CD4-positive, alpha-beta memory T cell (primary cell): Measurements from ENCODE around the gene SMARCD1. TPM values are rescaled to one million over a fixed set of nuclear protein-coding genes. Genes with fewer than 3 reads are reported as not detected.
"Not testable (repeated sequence)": the region's sequence is repeated elsewhere in the genome, so short reads cannot be mapped to it uniquely, and the experiment has no call there.

ENCODE experiments used
- CTCF ChIA-PET: fragments of 350-600 bp; sonication (Branson Sonifier 250); formaldehyde crosslinking; loops from one replicate; lab custom pipeline; 2021; ENCODE audit warnings: inconsistent platforms; ENCODE audit not compliant: partially characterized antibody; lab: Charles Lee
- POLR2A ChIA-PET: fragments of 350-600 bp; sonication (Branson Sonifier 250); formaldehyde crosslinking; loops from one replicate; lab custom pipeline; 2021; ENCODE audit not compliant: partially characterized antibody; lab: Charles Lee
- DNase-seq, 5 donors: peaks; one replicate each; pipeline versions ENCODE4 v3.0.0 to v3.0.0-alpha.2; 2020 to 2022; ENCODE audit warnings: mixed read lengths in 1 of 5
- H3K27ac ChIP-seq: one replicate; pipeline ENCODE4 v1.7.0; 2013; ENCODE audit warnings: low read depth, low read length
- H3K27me3 ChIP-seq: 2 replicates; pipeline ENCODE4 v1.7.0; 2013; ENCODE audit warnings: mild to moderate bottlenecking, low read length, moderate library complexity; ENCODE audit not compliant: insufficient read depth
- H3K36me3 ChIP-seq: 2 replicates; pipeline ENCODE4 v1.7.0; 2013; ENCODE audit warnings: mild to moderate bottlenecking, low read length, moderate library complexity; ENCODE audit not compliant: insufficient read depth
- H3K4me1 ChIP-seq: 2 replicates; pipeline ENCODE4 v1.7.0; 2013; ENCODE audit warnings: mild to moderate bottlenecking, low read length, moderate library complexity; ENCODE audit not compliant: insufficient read depth
- H3K4me3 ChIP-seq, 2 donors: one replicate each; pipeline ENCODE4 v1.7.0; 2013; ENCODE audit warnings: low read length in 2 of 2, mild to moderate bottlenecking in 1 of 2
- H3K9me3 ChIP-seq, 2 donors: one replicate each; pipeline ENCODE4 v1.7.0; 2013; ENCODE audit warnings: low read length in 2 of 2, control low read depth in 1 of 2; ENCODE audit not compliant: control insufficient read depth in 1 of 2
- H3K27ac Mint-ChIP-seq, 7 donors: one replicate each; pipeline ENCODE4 v1.8.0; 2020 to 2021; ENCODE audit warnings: mixed read lengths in 7 of 7, mild to moderate bottlenecking in 6 of 7, inconsistent platforms in 3 of 7, moderate library complexity in 3 of 7
- H3K27me3 Mint-ChIP-seq, 2 donors: one replicate each; pipeline ENCODE4 v1.8.0; 2020 to 2021; ENCODE audit warnings: mixed read lengths in 2 of 2
- H3K36me3 Mint-ChIP-seq, 2 donors: one replicate each; pipeline ENCODE4 v1.8.0; 2020 to 2021; ENCODE audit warnings: mixed read lengths in 2 of 2, inconsistent platforms in 1 of 2, mild to moderate bottlenecking in 1 of 2
- H3K4me1 Mint-ChIP-seq, 4 donors: one replicate each; pipeline ENCODE4 v1.8.0; 2020 to 2021; ENCODE audit warnings: mixed read lengths in 4 of 4, mild to moderate bottlenecking in 1 of 4
- H3K4me3 Mint-ChIP-seq, 8 donors: one replicate each; pipeline ENCODE4 v1.8.0; 2020 to 2021; ENCODE audit warnings: mixed read lengths in 8 of 8, mild to moderate bottlenecking in 7 of 8, moderate library complexity in 6 of 8, inconsistent platforms in 3 of 8
- H3K9me3 Mint-ChIP-seq, 8 donors: one replicate each; pipeline ENCODE4 v1.8.0; 2020 to 2021; ENCODE audit warnings: mixed read lengths in 8 of 8, mild to moderate bottlenecking in 5 of 8, inconsistent platforms in 3 of 8, moderate library complexity in 1 of 8
- intact Hi-C: fragments of 100-400 bp; cut with micrococcal nuclease; formaldehyde crosslinking; loops from one replicate; pipeline ENCODE4 v1.15.1; 2023
- polyA plus RNA-seq, 2 donors: library from polyadenylated mRNA; unstranded; fragments of 300-500 nt; fragmentation: Illumina TruSeq; gene quantifications; one replicate each; pipeline ENCODE4 v1.2.3, GENCODE V29; 2021
- total RNA-seq, 2 experiments: library from RNA; stranded (reverse); gene quantifications; one replicate each; pipeline ENCODE4 v1.2.3, GENCODE V29; 2021

SMARCD1 gene
- total and polyA plus RNA-seq, 4 experiments from 2014 or later: 13.0 to 64.5 (median 37.0) TPM

GRCh38 chr12:50083301-50083700, 1.8 kb upstream of the SMARCD1 start:
- H3K9me3 Mint-ChIP-seq: no peaks in the 10 kb centered on the region
- no peaks in the 10 kb centered on the region for H3K27me3 Mint-ChIP-seq
- Histone ChIP-seq H3K9me3 (no peaks in the 10 kb centered on the region), H3K4me1 (peaks cover 19% of the 10 kb centered on the region), H3K27me3 (no peaks in the 10 kb centered on the region), H3K4me3 (no peak overlapping the region), H3K27ac (no peak overlapping the region), H3K36me3 (peaks cover 10% of the 10 kb centered on the region)
- DNase-seq: no peak
- H3K4me3 Mint-ChIP-seq: peak overlapping the region; percentile 28 to 85 (median 75)
- peaks cover 9 to 30% of the 10 kb centered on the region in 2 donors for H3K36me3 Mint-ChIP-seq
- POLR2A ChIA-PET: interaction anchor here (1.4 to 4.6 kb wide), 2 partner anchors 29 to 84 kb away, joined by 8 to 110 read pairs; partner anchors contain the start of genes CERS5 and COX14
- intact Hi-C loops: loop anchor here (10.0 kb wide), 1 partner anchor 322 kb away; the partner anchor contains the start of gene LARP4
- CTCF ChIA-PET: interaction anchor here (0.8 to 16.2 kb wide), 5 partner anchors 9 to 89 kb away, joined by 3 to 316 read pairs (median 14); partner anchors contain the start of genes CERS5, COX14 and GPD1
- H3K4me1 Mint-ChIP-seq: peaks cover 7 to 29% (median 21%) of the 10 kb centered on the region in 4 donors
- H3K27ac Mint-ChIP-seq: peak overlapping the region; percentile 19 to 90 (median 87)

- POLR2A ChIA-PET: interaction anchor here (0.7 to 4.6 kb wide), 19 partner anchors 10 to 819 kb away, joined by 3 to 110 read pairs (median 4); partner anchors contain the start of genes CERS5, COX14, DIP2B and LIMA1
These were observed 750 bp upstream of the SMARCD1 start for GRCh38 chr12:50084409-50084774.

GRCh38 chr12:50085615-50086072, 502 bp downstream of the SMARCD1 start:
- Histone ChIP-seq H3K4me1 (peaks cover 27% of the 10 kb centered on the region), H3K27ac (peak overlapping the region; percentile 84), H3K27me3 (no peaks in the 10 kb centered on the region), H3K36me3 (peaks cover 29% of the 10 kb centered on the region), H3K9me3 (no peaks in the 10 kb centered on the region), H3K4me3 (peak overlapping the region; percentile 2 to 73)
- no peak for DNase-seq
- H3K27ac Mint-ChIP-seq: peak overlapping the region; percentile 93 to 98 (median 96)
- peaks cover 24 to 50% of the 10 kb centered on the region in 2 donors for H3K36me3 Mint-ChIP-seq
- intact Hi-C loops: loop anchor here (1.0 to 10.0 kb wide), 4 partner anchors 26 to 319 kb away; partner anchors contain the start of genes CERS5, LARP4 and RACGAP1
- peak overlapping the region; percentile 87 to 96 (median 94) for H3K4me3 Mint-ChIP-seq
- H3K9me3 Mint-ChIP-seq: no peaks in the 10 kb centered on the region
- peaks cover 13 to 37% (median 27%) of the 10 kb centered on the region in 4 donors for H3K4me1 Mint-ChIP-seq
- POLR2A ChIA-PET: interaction anchor here (0.6 to 4.6 kb wide), 16 partner anchors 11 to 821 kb away, joined by 3 to 110 read pairs (median 4); partner anchors contain the start of genes CERS5, COX14, LIMA1 and RACGAP1
- H3K27me3 Mint-ChIP-seq: no peaks in the 10 kb centered on the region
- CTCF ChIA-PET: interaction anchor here (0.8 to 16.2 kb wide), 9 partner anchors 8 to 198 kb away, joined by 3 to 316 read pairs (median 7); partner anchors contain the start of genes CERS5, COX14, GPD1 and LIMA1

More at GRCh38 chr12:50084409-50084774, 750 bp upstream of the SMARCD1 start:
- peak overlapping the region; percentile 92 to 96 (median 94) for H3K4me3 Mint-ChIP-seq
- CTCF ChIA-PET: interaction anchor here (0.9 to 16.2 kb wide), 14 partner anchors 8 to 199 kb away, joined by 3 to 316 read pairs (median 6); partner anchors contain the start of genes CERS5, COX14, GPD1 and LIMA1
- H3K9me3 ChIP-seq, DNase-seq, H3K27me3 Mint-ChIP-seq, H3K27me3 ChIP-seq, H3K9me3 Mint-ChIP-seq: not testable (repeated sequence)
- H3K36me3 Mint-ChIP-seq: peaks cover 17 to 40% of the 10 kb centered on the region in 2 donors
- Histone ChIP-seq H3K36me3 (peaks cover 18% of the 10 kb centered on the region), H3K27ac (peak overlapping the region; percentile 84), H3K4me1 (peaks cover 27% of the 10 kb centered on the region), H3K4me3 (peak overlapping the region; percentile 73 to 97)
- H3K4me1 Mint-ChIP-seq: peaks cover 13 to 37% (median 27%) of the 10 kb centered on the region in 4 donors
- H3K27ac Mint-ChIP-seq: peak overlapping the region; percentile 93 to 99 (median 98)
- intact Hi-C loops: loop anchor here (10.0 kb wide), 1 partner anchor 320 kb away; the partner anchor contains the start of gene LARP4

GRCh38 chr12:50086148-50086547, 1.0 kb downstream of the SMARCD1 start:
- peaks cover 27% of the 10 kb centered on the region for H3K4me1 ChIP-seq
- Mint-ChIP-seq H3K4me3 (peak overlapping the region; percentile 76 to 96 (median 93)), H3K4me1 (peaks cover 13 to 37% (median 27%) of the 10 kb centered on the region in 4 donors), H3K36me3 (peaks cover 27 to 53% of the 10 kb centered on the region in 2 donors), H3K27me3 (no peaks in the 10 kb centered on the region), H3K27ac (peak overlapping the region; percentile 42 to 98 (median 95)), H3K9me3 (no peaks in the 10 kb centered on the region)
- no peak overlapping the region for H3K4me3 ChIP-seq
- peaks cover 32% of the 10 kb centered on the region for H3K36me3 ChIP-seq
- intact Hi-C loops: loop anchor here (10.0 kb wide), 1 partner anchor 319 kb away; the partner anchor contains the start of gene LARP4
- no peak for DNase-seq
- CTCF ChIA-PET: interaction anchor here (1.2 to 16.2 kb wide), 6 partner anchors 7 to 197 kb away, joined by 3 to 316 read pairs (median 8); partner anchors contain the start of genes CERS5, COX14, GPD1 and LIMA1
- no peaks in the 10 kb centered on the region for H3K27me3 ChIP-seq
- peak overlapping the region; percentile 84 for H3K27ac ChIP-seq
- POLR2A ChIA-PET: interaction anchor here (0.7 to 4.6 kb wide), 3 partner anchors 26 to 197 kb away, joined by 6 to 110 read pairs (median 13); partner anchors contain the start of genes CERS5, COX14 and LIMA1
- no peaks in the 10 kb centered on the region for H3K9me3 ChIP-seq

GRCh38 chr12:50087151-50087550, 2.0 kb downstream of the SMARCD1 start:
- peak overlapping the region in 6 of 8 donors; percentile 38 to 52 (median 48) for H3K4me3 Mint-ChIP-seq

GRCh38 chr12:50087995-50088394, 2.9 kb downstream of the SMARCD1 start:
- intact Hi-C loops: loop anchor here (1.0 to 10.0 kb wide), 2 partner anchors 87 to 317 kb away; partner anchors contain the start of gene LARP4
- DNase-seq: no peak
- POLR2A ChIA-PET: interaction anchor here (1.1 to 1.9 kb wide), 3 partner anchors 23 to 88 kb away, joined by 3 to 9 read pairs (median 7); partner anchors contain the start of gene CERS5
- Mint-ChIP-seq H3K9me3 (no peaks in the 10 kb centered on the region), H3K4me1 (peaks cover 13 to 32% (median 27%) of the 10 kb centered on the region in 4 donors), H3K27me3 (no peaks in the 10 kb centered on the region), H3K36me3 (peaks cover 32 to 62% of the 10 kb centered on the region in 2 donors), H3K4me3 (peak overlapping the region in 3 of 8 donors; percentile 9 to 36 (median 21)), H3K27ac (peak overlapping the region in 4 of 7 donors; percentile 14 to 70 (median 31))
- no peaks in the 10 kb centered on the region for H3K9me3 ChIP-seq
- no peak overlapping the region for H3K4me3 ChIP-seq
- H3K27ac ChIP-seq: no peak overlapping the region
- H3K27me3 ChIP-seq: no peaks in the 10 kb centered on the region
- peaks cover 27% of the 10 kb centered on the region for H3K4me1 ChIP-seq
- CTCF ChIA-PET: interaction anchor here (0.8 to 16.2 kb wide), 12 partner anchors 9 to 227 kb away, joined by 3 to 316 read pairs (median 4); partner anchors contain the start of genes CERS5, COX14 and GPD1
- peaks cover 41% of the 10 kb centered on the region for H3K36me3 ChIP-seq

More at GRCh38 chr12:50087151-50087550, 2.0 kb downstream of the SMARCD1 start:
- Histone ChIP-seq H3K4me1 (peaks cover 27% of the 10 kb centered on the region), H3K4me3 (no peak overlapping the region), H3K27me3 (no peaks in the 10 kb centered on the region), H3K36me3 (peaks cover 35% of the 10 kb centered on the region), H3K9me3 (no peaks in the 10 kb centered on the region), H3K27ac (no peak overlapping the region)
- Mint-ChIP-seq H3K4me1 (peaks cover 13 to 37% (median 27%) of the 10 kb centered on the region in 4 donors), H3K36me3 (peaks cover 32 to 62% of the 10 kb centered on the region in 2 donors), H3K27ac (peak overlapping the region in 4 of 7 donors; percentile 70 to 98 (median 85)), H3K9me3 (no peaks in the 10 kb centered on the region), H3K27me3 (no peaks in the 10 kb centered on the region)
- DNase-seq: no peak
- intact Hi-C loops: loop anchor here (10.0 kb wide), 1 partner anchor 318 kb away; the partner anchor contains the start of gene LARP4
- ChIA-PET CTCF (interaction anchor here (0.8 to 16.2 kb wide), 11 partner anchors 10 to 135 kb away, joined by 3 to 316 read pairs (median 5); partner anchors contain the start of genes CERS5, COX14 and GPD1), POLR2A (interaction anchor here (0.6 to 1.9 kb wide), 3 partner anchors 23 to 1235 kb away, joined by 3 to 9 read pairs (median 7); partner anchors contain the start of genes CERS5 and DDX23)
